Measurements from ENCODE around the gene SEPTIN11. TPM values are rescaled to one million over a fixed set of nuclear protein-coding genes. Genes with fewer than 3 reads are reported as not detected.

Gene SEPTIN11
- total and polyA plus RNA-seq, 2 donors from 2014 or later: 38.0 to 118 TPM

- FAIRE-seq (no peak), DNase-seq (peak in 1 of 5 donors; percentile 48)
- Histone ChIP-seq H3K9ac (ENCODE audit: low read length in 3 of 3) (no peak overlapping the region), H3K27me3 (ENCODE audit: control insufficient read depth, insufficient read depth, low read length) (no peaks in the 10 kb centered on the region), H3K4me1 (ENCODE audit: control insufficient read depth in 2 of 3, insufficient read depth in 2 of 3, low read depth in 1 of 3, low read length in 3 of 3) (peaks cover 14 to 25% (median 14%) of the 10 kb centered on the region in 3 donors), H3K36me3 (ENCODE audit: control insufficient read depth in 2 of 3, insufficient read depth in 3 of 3, low read length in 3 of 3) (no peaks in the 10 kb centered on the region), H3K9me3 (ENCODE audit: control insufficient read depth in 2 of 3, insufficient read depth in 1 of 3, low read length in 3 of 3) (no peaks in the 10 kb centered on the region), H3K4me3 (ENCODE audit: low read length in 3 of 3) (no peak overlapping the region), H3K27ac (ENCODE audit: low read depth in 2 of 2, low read length in 2 of 2) (no peak overlapping the region)
- intact Hi-C loops (cut with DNase I): no loop called here
- TF ChIP-seq CTCF (IDR thresholded peaks at IDR 0.05; ENCODE audit: borderline replicate concordance, extremely low read depth, insufficient read depth): no peak
Observed at GRCh38 chr4:76977113-76977512, 27.6 kb downstream of the SEPTIN11 start.

- no peaks in the 10 kb centered on the region for H3K9me3 ChIP-seq (ENCODE audit: control insufficient read depth in 2 of 3, insufficient read depth in 1 of 3, low read length in 3 of 3)
- H3K4me1 ChIP-seq (ENCODE audit: control insufficient read depth in 2 of 3, insufficient read depth in 2 of 3, low read depth in 1 of 3, low read length in 3 of 3): peaks cover 9 to 25% (median 16%) of the 10 kb centered on the region in 3 donors
- no peaks in the 10 kb centered on the region for H3K27me3 ChIP-seq (ENCODE audit: control insufficient read depth, insufficient read depth, low read length)
- TF ChIP-seq CTCF (IDR thresholded peaks at IDR 0.05; ENCODE audit: borderline replicate concordance, extremely low read depth, insufficient read depth): no peak
- FAIRE-seq: no peak
- no peak for DNase-seq
- intact Hi-C loops (cut with DNase I): no loop called here
- no peak overlapping the region for H3K9ac ChIP-seq (ENCODE audit: low read length in 3 of 3)
- H3K36me3 ChIP-seq (ENCODE audit: control insufficient read depth in 2 of 3, insufficient read depth in 3 of 3, low read length in 3 of 3): no peaks in the 10 kb centered on the region
- no peak overlapping the region for H3K27ac ChIP-seq (ENCODE audit: low read depth in 2 of 2, low read length in 2 of 2)
- no peak overlapping the region for H3K4me3 ChIP-seq (ENCODE audit: low read length in 3 of 3)
Observed at GRCh38 chr4:76977736-76978350, 28.3 kb downstream of the SEPTIN11 start.

- no peaks in the 10 kb centered on the region for H3K27me3 ChIP-seq (ENCODE audit: control insufficient read depth, insufficient read depth, low read length)
- H3K9ac ChIP-seq (ENCODE audit: low read length in 3 of 3): no peak overlapping the region
- no peak for TF ChIP-seq CTCF (IDR thresholded peaks at IDR 0.05; ENCODE audit: borderline replicate concordance, extremely low read depth, insufficient read depth)
- H3K36me3 ChIP-seq (ENCODE audit: control insufficient read depth in 2 of 3, insufficient read depth in 3 of 3, low read length in 3 of 3): no peaks in the 10 kb centered on the region
- peaks cover 9 to 35% (median 28%) of the 10 kb centered on the region in 3 donors for H3K4me1 ChIP-seq (ENCODE audit: control insufficient read depth in 2 of 3, insufficient read depth in 2 of 3, low read depth in 1 of 3, low read length in 3 of 3)
- FAIRE-seq: no peak
- intact Hi-C loops (cut with DNase I): no loop called here
- no peaks in the 10 kb centered on the region for H3K9me3 ChIP-seq (ENCODE audit: control insufficient read depth in 2 of 3, insufficient read depth in 1 of 3, low read length in 3 of 3)
- DNase-seq: no peak
- no peak overlapping the region for H3K27ac ChIP-seq (ENCODE audit: low read depth in 2 of 2, low read length in 2 of 2)
- no peak overlapping the region for H3K4me3 ChIP-seq (ENCODE audit: low read length in 3 of 3)
Observed at GRCh38 chr4:76979236-76979635, 29.7 kb downstream of the SEPTIN11 start.

GRCh38 chr4:76980261-76980660 is 30.7 kb downstream of the SEPTIN11 start:
- H3K4me3 ChIP-seq (ENCODE audit: low read length in 3 of 3): no peak overlapping the region
- H3K36me3 ChIP-seq (ENCODE audit: control insufficient read depth in 2 of 3, insufficient read depth in 3 of 3, low read length in 3 of 3): no peaks in the 10 kb centered on the region
- intact Hi-C loops (cut with DNase I): no loop called here
- H3K27ac ChIP-seq (ENCODE audit: low read depth in 2 of 2, low read length in 2 of 2): no peak overlapping the region
- FAIRE-seq: no peak
- no peaks in the 10 kb centered on the region for H3K27me3 ChIP-seq (ENCODE audit: control insufficient read depth, insufficient read depth, low read length)
- H3K9me3 ChIP-seq (ENCODE audit: control insufficient read depth in 2 of 3, insufficient read depth in 1 of 3, low read length in 3 of 3): no peaks in the 10 kb centered on the region
- no peak overlapping the region for H3K9ac ChIP-seq (ENCODE audit: low read length in 3 of 3)
- DNase-seq: no peak
- peaks cover 15 to 45% (median 38%) of the 10 kb centered on the region in 3 donors for H3K4me1 ChIP-seq (ENCODE audit: control insufficient read depth in 2 of 3, insufficient read depth in 2 of 3, low read depth in 1 of 3, low read length in 3 of 3)
- no peak for TF ChIP-seq CTCF (IDR thresholded peaks at IDR 0.05; ENCODE audit: borderline replicate concordance, extremely low read depth, insufficient read depth)
